H1 (cell line): ENCODE measurements around the gene GNB3. TPM values are rescaled to one million over a fixed set of nuclear protein-coding genes. Genes with fewer than 3 reads are reported as not detected.

Experiments used
- CHD7 ChIP-seq: fragments of 300-600 bp; sonication (generic); IDR thresholded peaks from 2 replicates; pipeline ENCODE4 v1.7.1; 2012; ENCODE audit warnings: low read length, moderate library complexity, mild to moderate bottlenecking, inconsistent platforms; ENCODE audit not compliant: insufficient replicate concordance
- polyA plus RNA-seq, 7 experiments: library from polyadenylated mRNA; depleted of rRNA in 3 of 7; stranded (reverse) in 5 of 7; unstranded in 2 of 7; fragments of >200 nt in 5 of 7; fragments of 200-250 nt in 2 of 7; gene quantifications; 1 replicate in 5 of 7; 2 replicates in 1 of 7; 4 replicates in 1 of 7; pipeline versions ENCODE4 v1.2.1 to v1.2.3, GENCODE V29; 2011 to 2013; ENCODE audit warnings: missing spikeins in 2 of 7, mixed read lengths in 2 of 7
- total RNA-seq: library from RNA; stranded (reverse); fragmentation: NEBNext Ultra II Directional; extraction: Animal tissue kit (Norgen Biotek cat#: 25700); gene quantifications from 2 replicates; pipeline ENCODE4 v1.2.1, GENCODE V29; 2021

The GNB3 gene
- total and polyA plus RNA-seq, 2 of the 8 experiments (the other 6 are each of a cell fraction or from before 2014, with no cell fraction given) = 9.9 TPM

DNA sequence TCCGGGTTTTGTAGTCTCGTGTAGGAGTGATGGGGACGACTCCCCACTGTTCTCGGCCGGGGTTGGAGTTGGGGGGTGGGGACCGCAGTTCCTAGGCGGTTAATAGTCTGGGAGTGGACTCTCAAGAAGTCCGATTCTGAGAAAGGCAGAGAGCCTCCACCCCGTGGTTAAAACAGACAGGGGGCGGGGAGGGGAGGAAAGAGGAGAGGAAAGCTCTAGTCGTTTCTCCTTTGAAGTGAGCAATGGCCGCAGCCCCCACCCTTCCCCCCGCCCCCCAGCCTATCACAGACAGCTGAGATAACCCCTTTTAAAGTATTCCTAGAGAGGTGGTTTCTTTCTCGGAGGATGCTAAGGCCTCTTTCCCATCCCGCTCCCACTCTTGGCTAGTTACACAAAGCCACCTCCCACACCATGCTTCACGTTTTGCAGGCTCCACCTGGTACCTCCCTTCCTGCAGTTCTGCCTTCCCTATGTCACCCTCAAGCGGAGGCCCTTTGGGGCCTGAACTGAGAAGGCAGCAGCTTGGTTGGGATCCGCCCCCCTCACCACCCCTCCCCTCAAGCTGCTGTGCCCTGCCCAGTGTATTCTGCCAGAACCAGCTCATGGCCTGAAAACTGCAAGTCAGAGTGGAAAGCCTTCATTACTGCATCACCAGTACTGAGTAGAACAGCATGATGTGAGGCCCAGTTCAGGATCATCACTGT is 12.1 kb downstream of the GNB3 start (continued):
- no peak for TF ChIP-seq CHD7
